ENCODE results near the gene CTR9.

Gene CTR9

DNA sequence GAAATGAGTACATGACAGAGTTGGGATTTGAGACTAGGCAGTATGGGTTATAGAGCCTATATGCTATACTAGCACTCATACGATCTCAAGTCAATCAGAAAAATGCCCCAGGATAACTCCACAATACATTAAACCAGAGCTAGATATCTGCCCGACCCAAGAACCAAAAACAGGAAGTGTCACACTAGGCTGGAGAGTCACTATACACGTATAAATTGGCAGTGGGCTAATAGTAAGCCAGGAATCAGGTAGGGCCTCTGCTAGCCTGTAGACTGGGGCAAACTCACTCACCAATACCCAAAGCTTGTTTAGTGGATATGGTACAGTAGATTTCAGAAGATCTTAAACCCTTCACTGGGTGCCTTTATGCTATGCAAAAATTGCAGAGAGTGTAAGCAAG, 73.8 kb downstream of the CTR9 start:
- DNase-seq = no peak

GRCh38 chr11:10828402-10828801, 77.4 kb downstream of the CTR9 start:
- DNase-seq = no peak

- DNase-seq = no peak
These were observed 78.1 kb downstream of the CTR9 start for GRCh38 chr11:10829139-10829538.
